Muscle of leg (tissue), 16 donors: Measurements from ENCODE around the gene RBM47. TPM values are rescaled to one million over a fixed set of nuclear protein-coding genes. Genes with fewer than 3 reads are reported as not detected.

Experiments
- DNase-seq: peaks from one replicate; pipeline ENCODE4 v3.0.0; 2013
- H3K27ac ChIP-seq: one replicate; pipeline ENCODE4 v1.5.1; 2013; ENCODE audit warnings: mild to moderate bottlenecking, low read length, control low read depth
- H3K27me3 ChIP-seq: one replicate; pipeline ENCODE4 v1.6.1; 2013; ENCODE audit warnings: low read length; ENCODE audit not compliant: control insufficient read depth, insufficient read depth
- H3K36me3 ChIP-seq: one replicate; pipeline ENCODE4 v1.6.1; 2013; ENCODE audit warnings: low read length; ENCODE audit not compliant: control insufficient read depth, insufficient read depth
- H3K4me1 ChIP-seq: one replicate; pipeline ENCODE4 v1.6.1; 2013; ENCODE audit warnings: low read length; ENCODE audit not compliant: control insufficient read depth, insufficient read depth
- H3K4me3 ChIP-seq: one replicate; pipeline ENCODE4 v1.5.1; 2013; ENCODE audit warnings: low read length, control low read depth
- H3K9me3 ChIP-seq: replicated peaks from 2 replicates; pipeline ENCODE4 v1.6.1; 2013; ENCODE audit warnings: low read depth, low read length; ENCODE audit not compliant: control insufficient read depth
- WGBS: methylation state at CpG from one replicate; pipeline ENCODE4 v1.1.5; 2013; ENCODE audit warnings: missing lambda C conversion rate; ENCODE audit not compliant: insufficient coverage; 5-methylcytosine and 5-hydroxymethylcytosine counted together
- long read RNA-seq, 11 donors: transcript quantifications; one replicate each; lab custom pipeline, GENCODE V29; 2026
- polyA plus RNA-seq, 8 donors: library from polyadenylated mRNA; unstranded; fragments of 120-200 nt; gene quantifications; one replicate each; pipeline versions ENCODE4 v1.2.1 to v1.2.3, GENCODE V29; 2013; ENCODE audit warnings: inconsistent platforms in 1 of 8, low replicate concordance in 1 of 8; ENCODE audit not compliant: insufficient read length in 8 of 8, insufficient read depth in 1 of 8
- total RNA-seq: library from RNA; stranded (reverse); fragments of 120-200 nt; gene quantifications from one replicate; pipeline ENCODE4 v1.2.4, GENCODE V29; 2013

Gene RBM47
- total RNA-seq: 2.6 TPM
- 1 to 10 TPM; 1.2 to 6.3 (median 2.0) TPM for polyA plus RNA-seq
- long read RNA-seq, donor 1: 0 reads
- long read RNA-seq, donor 2: 0 reads
- long read RNA-seq, donor 3: 0 reads
- long read RNA-seq, donor 4: 0 reads
- long read RNA-seq, donor 5: 0 reads
- long read RNA-seq, donor 6, full-length matches to known transcripts: 1 of 1 reads
- long read RNA-seq, donor 6, partial matches to known transcripts: 0 of 1 reads
- long read RNA-seq, donor 6, other reads (novel, unspliced or antisense): 0 of 1 reads
- long read RNA-seq, donor 7: 0 reads
- long read RNA-seq, donor 8: 0 reads
- long read RNA-seq, donor 9: 0 reads
- long read RNA-seq, donor 10: 0 reads
- long read RNA-seq, donor 11: 0 reads

GRCh38 chr4:40629401-40630334 is at the start of gene RBM47:
TSS of gene RBM47 (minus strand) at chr4:40629864. CDS start at chr4:40438893, 190,971 bp downstream.
- peaks cover 3% of the 10 kb centered on the region for H3K4me1 ChIP-seq
- H3K27me3 ChIP-seq: peaks cover 31% of the 10 kb centered on the region
- peak; percentile 60 for DNase-seq
- no peaks in the 10 kb centered on the region for H3K9me3 ChIP-seq
- no peaks in the 10 kb centered on the region for H3K36me3 ChIP-seq
- H3K27ac ChIP-seq: peak within 1 kb of the TSS; percentile 54
- 2% methylated on average over 51 of the region's 53 CpGs for WGBS
- peak within 1 kb of the TSS; percentile 46 for H3K4me3 ChIP-seq

DNA sequence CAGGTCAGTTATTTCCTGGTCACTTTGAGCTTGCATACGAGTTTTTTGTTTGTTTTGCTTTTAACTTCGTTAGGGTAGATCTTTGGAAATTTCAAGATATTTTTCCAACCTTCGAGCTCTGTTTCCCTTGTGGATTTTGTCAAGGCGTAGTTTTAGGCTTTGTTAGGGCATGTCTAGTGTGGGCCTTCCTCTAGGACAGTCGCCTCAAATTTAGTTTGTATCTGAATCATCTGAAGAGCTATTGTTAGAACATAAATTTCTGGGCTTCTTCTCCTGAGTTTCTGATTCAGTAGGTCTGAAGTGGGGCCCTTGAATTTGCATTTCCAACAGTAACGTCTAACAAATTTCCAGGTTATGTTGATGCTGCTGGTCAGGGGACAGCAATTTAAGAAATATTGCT is 48.8 kb upstream of the RBM47 start:
- DNase-seq: no peak
- Histone ChIP-seq H3K4me3 (no peak overlapping the region), H3K9me3 (no peaks in the 10 kb centered on the region), H3K36me3 (no peaks in the 10 kb centered on the region), H3K27ac (no peak overlapping the region), H3K27me3 (no peaks in the 10 kb centered on the region), H3K4me1 (no peaks in the 10 kb centered on the region)
- 90% methylated on average over 5 of the region's 6 CpGs for WGBS

DNA sequence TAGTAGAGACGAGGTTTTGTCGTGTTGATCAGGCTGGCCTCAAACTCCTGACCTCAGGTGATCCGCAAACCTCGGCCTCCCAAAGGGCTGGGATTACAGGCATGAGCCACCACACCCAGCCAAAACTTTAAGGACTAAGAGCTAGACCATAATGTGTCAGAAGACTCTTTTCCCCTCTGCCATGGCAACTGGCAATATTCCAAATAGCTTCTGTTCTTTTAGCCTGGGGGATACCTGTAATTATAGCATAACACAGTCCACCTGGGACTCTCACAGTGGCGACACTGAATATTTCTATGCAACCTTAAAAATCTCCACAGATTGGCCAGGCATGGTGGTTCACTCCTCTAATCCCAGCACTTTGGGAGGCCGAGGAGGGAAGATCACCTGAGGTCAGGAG is 45.5 kb upstream of the RBM47 start:
- Histone ChIP-seq H3K36me3 (no peaks in the 10 kb centered on the region), H3K27me3 (no peaks in the 10 kb centered on the region), H3K27ac (no peak overlapping the region), H3K9me3 (no peaks in the 10 kb centered on the region), H3K4me3 (no peak overlapping the region), H3K4me1 (no peaks in the 10 kb centered on the region)
- DNase-seq: no peak
- WGBS: 93% methylated on average over 3 of the region's 6 CpGs

DNA sequence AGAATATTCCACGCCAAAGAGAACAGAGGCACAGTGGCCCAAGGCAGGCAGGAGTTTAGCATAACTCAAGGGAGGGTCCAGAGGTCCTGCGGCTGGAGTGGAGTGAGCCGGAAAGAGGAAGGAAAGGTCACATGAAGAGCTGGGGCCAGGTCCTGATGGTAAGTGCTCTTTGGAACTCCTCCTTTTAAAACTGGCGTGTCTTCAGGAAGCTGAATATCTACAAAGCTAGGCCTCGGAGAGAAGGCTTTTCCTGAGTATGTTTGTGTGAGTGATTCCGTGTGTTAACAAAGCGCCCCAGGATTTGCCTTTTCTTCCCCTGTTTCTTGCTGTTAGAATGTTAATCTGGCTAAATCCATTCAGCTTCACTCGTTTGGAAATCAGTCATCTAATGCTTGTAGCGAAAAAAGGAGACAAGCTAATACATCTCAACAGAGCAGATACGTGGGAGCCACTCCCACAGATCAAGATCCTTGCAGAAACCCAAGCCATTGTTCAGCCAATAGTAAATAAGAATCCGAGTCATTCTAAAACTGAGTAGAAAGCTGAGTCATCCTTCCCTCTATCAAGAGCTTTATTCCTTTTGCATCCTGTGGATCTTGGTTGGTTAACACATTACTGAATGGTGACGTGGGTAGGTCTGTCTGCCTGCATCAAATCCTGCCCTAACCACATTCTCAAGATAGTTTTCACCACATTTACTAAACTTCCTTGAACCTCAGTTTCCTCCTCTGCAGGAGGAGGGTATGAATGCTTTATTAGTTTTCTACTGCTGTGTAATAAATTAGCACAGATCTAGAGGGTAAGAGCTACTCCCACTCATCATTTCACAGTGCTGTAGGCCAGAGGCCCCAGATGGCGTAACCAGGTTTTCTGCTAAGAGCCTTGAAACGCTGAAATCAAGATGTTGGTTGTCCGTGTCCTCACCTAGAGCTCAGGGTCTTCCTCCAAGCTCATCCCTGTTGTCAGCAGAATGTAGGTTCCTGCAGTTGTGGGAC is 43.2 kb upstream of the RBM47 start:
- Histone ChIP-seq H3K9me3 (no peaks in the 10 kb centered on the region), H3K4me1 (no peaks in the 10 kb centered on the region), H3K27me3 (no peaks in the 10 kb centered on the region), H3K36me3 (no peaks in the 10 kb centered on the region), H3K27ac (no peak overlapping the region), H3K4me3 (no peak overlapping the region)
- 62% methylated on average over 8 of the region's 15 CpGs for WGBS
- DNase-seq: peak; percentile 46

- Histone ChIP-seq H3K27me3 (no peaks in the 10 kb centered on the region), H3K9me3 (no peaks in the 10 kb centered on the region), H3K4me3 (no peak overlapping the region), H3K36me3 (no peaks in the 10 kb centered on the region), H3K4me1 (no peaks in the 10 kb centered on the region), H3K27ac (no peak overlapping the region)
- no peak for DNase-seq
- 74% methylated on average over 3 of the region's 8 CpGs for WGBS
Observed at GRCh38 chr4:40669504-40669903, 39.8 kb upstream of the RBM47 start.

DNA sequence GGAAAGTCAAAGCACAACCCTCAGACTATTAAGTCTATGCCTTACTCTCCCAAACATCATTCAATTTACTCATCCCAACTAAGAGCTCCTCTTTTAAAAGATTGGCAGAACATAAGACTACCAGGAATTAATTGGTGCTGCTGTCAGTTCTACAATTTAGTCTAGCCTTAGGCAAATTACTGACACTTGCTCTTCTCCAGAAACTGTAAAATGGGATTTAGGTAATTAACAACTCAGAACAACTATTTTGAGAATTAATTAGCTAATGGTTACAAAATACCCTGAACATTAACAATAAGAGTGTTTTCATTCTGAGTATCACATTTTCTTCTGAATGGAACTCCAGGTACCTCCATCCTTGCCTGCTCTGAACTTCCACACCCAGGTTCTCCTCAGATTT is 36.2 kb upstream of the RBM47 start:
- Histone ChIP-seq H3K9me3 (no peaks in the 10 kb centered on the region), H3K4me3 (no peak overlapping the region), H3K4me1 (no peaks in the 10 kb centered on the region)

DNA sequence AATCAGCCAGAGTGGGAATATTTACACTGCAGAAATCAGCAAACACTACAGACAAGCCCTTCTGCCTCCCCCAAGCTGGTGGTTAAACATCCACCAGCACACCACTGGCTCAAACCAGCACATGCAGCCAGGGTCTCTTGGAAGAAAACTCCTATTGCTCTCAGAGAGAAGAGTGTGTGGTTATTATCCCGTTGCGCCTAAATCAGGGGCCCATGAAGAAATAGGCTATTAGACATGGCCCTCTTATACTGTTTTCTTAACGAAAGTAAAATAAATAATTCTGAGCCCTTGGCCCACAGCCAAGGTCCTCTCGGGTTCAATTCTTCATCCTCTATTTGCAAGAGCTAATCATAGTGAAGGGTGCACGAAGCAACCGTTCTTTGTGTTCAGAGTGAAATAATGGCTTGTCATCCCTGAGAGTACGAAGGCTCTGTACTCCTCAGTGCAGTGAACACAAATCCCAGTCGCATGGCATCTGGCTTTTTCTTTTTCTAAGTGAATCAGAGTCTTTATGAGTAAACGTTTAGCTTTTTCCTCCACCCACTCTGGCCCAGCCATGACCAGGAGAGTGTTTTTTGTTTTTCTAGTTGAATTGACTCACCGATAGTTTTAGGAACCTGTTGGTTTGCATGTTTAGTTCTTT is 33.4 kb upstream of the RBM47 start:
- Histone ChIP-seq H3K4me1 (no peaks in the 10 kb centered on the region), H3K4me3 (no peak overlapping the region), H3K27ac (no peak overlapping the region), H3K36me3 (no peaks in the 10 kb centered on the region), H3K9me3 (no peaks in the 10 kb centered on the region), H3K27me3 (no peaks in the 10 kb centered on the region)
- no peak for DNase-seq
- 27% methylated on average over 3 of the region's 10 CpGs for WGBS

More for the DNA sequence above, 36.2 kb upstream of the RBM47 start:
- no peaks in the 10 kb centered on the region for H3K36me3 ChIP-seq
- DNase-seq: no peak
- no peaks in the 10 kb centered on the region for H3K27me3 ChIP-seq
- H3K27ac ChIP-seq: no peak overlapping the region

GRCh38 chr4:40661803-40662202 is 32.1 kb upstream of the RBM47 start:
- WGBS: no CpG with 5 or more reads among the region's 4 CpGs
- Histone ChIP-seq H3K9me3 (no peaks in the 10 kb centered on the region), H3K4me1 (no peaks in the 10 kb centered on the region), H3K36me3 (no peaks in the 10 kb centered on the region), H3K27me3 (no peaks in the 10 kb centered on the region), H3K27ac (no peak overlapping the region), H3K4me3 (no peak overlapping the region)
- DNase-seq: no peak

- Histone ChIP-seq H3K9me3 (no peaks in the 10 kb centered on the region), H3K4me1 (no peaks in the 10 kb centered on the region), H3K27me3 (no peaks in the 10 kb centered on the region), H3K36me3 (no peaks in the 10 kb centered on the region), H3K4me3 (no peak overlapping the region), H3K27ac (no peak overlapping the region)
- 92% methylated on average over 8 of the region's 9 CpGs for WGBS
- no peak for DNase-seq
Observed at GRCh38 chr4:40656201-40656863, 26.7 kb upstream of the RBM47 start.
